ENCODE measurements around the gene LIME1. TPM values are rescaled to one million over a fixed set of nuclear protein-coding genes. Genes with fewer than 3 reads are reported as not detected.

The LIME1 gene
- total and polyA plus RNA-seq, 10 of the 15 experiments (the other 5 are each of a cell fraction or from before 2014, with no cell fraction given) = 0.35 to 154 (median 49.9) TPM

- TF ChIP-seq ZNF687 (IDR thresholded peaks at IDR 0.05) (no peak), CBFB (IDR thresholded peaks at IDR 0.05; ENCODE audit: low read depth) (no peak), RB1 (IDR thresholded peaks at IDR 0.05; ENCODE audit: borderline replicate concordance) (no peak), NBN (IDR thresholded peaks at IDR 0.05) (no peak), CREB1 (IDR thresholded peaks at IDR 0.05; ENCODE audit: low read depth) (no peak; the same call in 1 of the 2 replicates), ZNF217 (IDR thresholded peaks at IDR 0.05) (no peak), STAT1 (conservative IDR thresholded peaks at IDR 0.05) (no peak), SMARCA5 (IDR thresholded peaks at IDR 0.05) (peak; percentile 57; the same call in 1 of the 2 replicates), SMAD5 (IDR thresholded peaks at IDR 0.05; ENCODE audit: low read depth) (no peak), YY1 (IDR thresholded peaks at IDR 0.05; ENCODE audit: low read depth, low read length) (peak; percentile 76), SREBF1 (IDR thresholded peaks at IDR 0.05; ENCODE audit: low read length) (no peak), EGR1 (IDR thresholded peaks at IDR 0.05; ENCODE audit: borderline replicate concordance in 1 of 2, low read depth in 2 of 2, low read length in 2 of 2) (peak in 1 of 2 experiments; percentile 39; a peak in 1 of 3 replicates), POLR2AphosphoS5 (IDR thresholded peaks at IDR 0.05; ENCODE audit: low read length) (peak; percentile 53; the same call in 1 of the 2 replicates), TAF1 (IDR thresholded peaks at IDR 0.05; ENCODE audit: borderline replicate concordance, low read depth, low read length) (no peak), TCF7 (IDR thresholded peaks at IDR 0.05; ENCODE audit: borderline replicate concordance) (no peak), KDM1A (IDR thresholded peaks at IDR 0.05; ENCODE audit: borderline replicate concordance) (no peak), RBBP5 (conservative IDR thresholded peaks at IDR 0.05) (no peak), TCF12 (IDR thresholded peaks at IDR 0.05; ENCODE audit: low read depth, low read length) (no peak), E2F4 (IDR thresholded peaks at IDR 0.05; ENCODE audit: low read depth, low read length) (no peak), EP300 (IDR thresholded peaks at IDR 0.05; ENCODE audit: borderline replicate concordance in 1 of 2, control insufficient read depth in 1 of 2, low read depth in 2 of 2, low read length in 2 of 2) (no peak), TARDBP (IDR thresholded peaks at IDR 0.05; ENCODE audit: borderline replicate concordance) (0 out of 2 replicates have a peak, but pooled peaks have one; percentile 29), PAX8 (IDR thresholded peaks at IDR 0.05) (no peak), EED (IDR thresholded peaks at IDR 0.05; ENCODE audit: low read depth) (peak; percentile 68), NR2C2 (IDR thresholded peaks at IDR 0.05; ENCODE audit: borderline replicate concordance, control insufficient read depth, insufficient read length, low read depth) (no peak), ZNF24 (IDR thresholded peaks at IDR 0.05) (no peak), MTA2 (IDR thresholded peaks at IDR 0.05; ENCODE audit: low read depth) (0 out of 2 replicates have a peak, but pooled peaks have one; percentile 21), IRF4 (IDR thresholded peaks at IDR 0.05; ENCODE audit: low read depth, low read length) (peak; percentile 67; the same call in 1 of the 2 replicates)
- TF ChIP-seq, protein P1, sequence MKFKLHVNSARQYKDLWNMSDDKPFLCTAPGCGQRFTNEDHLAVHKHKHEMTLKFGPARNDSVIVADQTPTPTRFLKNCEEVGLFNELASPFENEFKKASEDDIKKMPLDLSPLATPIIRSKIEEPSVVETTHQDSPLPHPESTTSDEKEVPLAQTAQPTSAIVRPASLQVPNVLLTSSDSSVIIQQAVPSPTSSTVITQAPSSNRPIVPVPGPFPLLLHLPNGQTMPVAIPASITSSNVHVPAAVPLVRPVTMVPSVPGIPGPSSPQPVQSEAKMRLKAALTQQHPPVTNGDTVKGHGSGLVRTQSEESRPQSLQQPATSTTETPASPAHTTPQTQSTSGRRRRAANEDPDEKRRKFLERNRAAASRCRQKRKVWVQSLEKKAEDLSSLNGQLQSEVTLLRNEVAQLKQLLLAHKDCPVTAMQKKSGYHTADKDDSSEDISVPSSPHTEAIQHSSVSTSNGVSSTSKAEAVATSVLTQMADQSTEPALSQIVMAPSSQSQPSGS (IDR thresholded peaks at IDR 0.05; ENCODE audit: low read length) = no peak
Observed at GRCh38 chr20:63706852-63707557, 29.5 kb upstream of the LIME1 start (continued).

All from GM12878 (cell line).